CD14-positive monocyte (primary cell): ENCODE data around the gene RPS6KA2. TPM values are rescaled to one million over a fixed set of nuclear protein-coding genes. Genes with fewer than 3 reads are reported as not detected.

ENCODE experiments used
- DNase-seq, 3 donors: peaks; one replicate each; pipeline ENCODE4 v3.0.0-alpha.2; 2011 to 2022
- H2AFZ ChIP-seq: 2 replicates; pipeline ENCODE4 v1.6.0; 2012; ENCODE audit warnings: mild to moderate bottlenecking, low read depth, low read length, inconsistent platforms; ENCODE audit not compliant: insufficient read depth, poor library complexity, severe bottlenecking
- H3K27ac ChIP-seq, 2 donors: 1 replicate in 1 of 2; 2 replicates in 1 of 2; pipeline ENCODE4 v1.5.1; 2012 to 2013; ENCODE audit warnings: low read length in 2 of 2, control low read depth in 1 of 2, inconsistent platforms in 1 of 2, low read depth in 1 of 2, mild to moderate bottlenecking in 1 of 2
- H3K27me3 ChIP-seq, 2 donors: one replicate each; pipeline versions ENCODE4 v1.6.0 to v1.6.1; 2011 to 2013; ENCODE audit warnings: low read length in 2 of 2; ENCODE audit not compliant: control insufficient read depth in 2 of 2, insufficient read depth in 2 of 2
- H3K36me3 ChIP-seq, 2 donors: replicated peaks in 1 of 2; 1 replicate in 1 of 2; 2 replicates in 1 of 2; pipeline versions ENCODE4 v1.5.1 to v1.6.1; 2012 to 2013; ENCODE audit warnings: low read length in 2 of 2, control low read depth in 1 of 2, inconsistent platforms in 1 of 2, mild to moderate bottlenecking in 1 of 2; ENCODE audit not compliant: insufficient read depth in 2 of 2, control insufficient read depth in 1 of 2
- H3K4me1 ChIP-seq, 2 donors: 1 replicate in 1 of 2; 2 replicates in 1 of 2; pipeline versions ENCODE4 v1.5.1 to v1.6.1; 2012 to 2013; ENCODE audit warnings: low read length in 2 of 2, control low read depth in 1 of 2, inconsistent platforms in 1 of 2, mild to moderate bottlenecking in 1 of 2, moderate library complexity in 1 of 2; ENCODE audit not compliant: insufficient read depth in 2 of 2, control insufficient read depth in 1 of 2
- H3K4me2 ChIP-seq: replicated peaks from 2 replicates; pipeline ENCODE3; 2012; ENCODE audit warnings: low read length, moderate library complexity, mild to moderate bottlenecking; ENCODE audit not compliant: poor library complexity, severe bottlenecking; ENCODE audit errors: extremely low read depth
- H3K4me3 ChIP-seq, 3 experiments: fragments of 200-600 bp in 1 of 3; sonication (generic) in 1 of 3; replicated peaks in 1 of 3; 1 replicate in 2 of 3; 2 replicates in 1 of 3; pipeline ENCODE4 v1.5.1; 2011 to 2013; ENCODE audit warnings: low read length in 3 of 3, mild to moderate bottlenecking in 3 of 3, control low read depth in 2 of 3, low read depth in 2 of 3, inconsistent platforms in 1 of 3, moderate library complexity in 1 of 3
- H3K79me2 ChIP-seq: 2 replicates; pipeline ENCODE4 v1.6.0; 2012; ENCODE audit warnings: mild to moderate bottlenecking, control low read depth, inconsistent platforms, low read length, moderate library complexity; ENCODE audit not compliant: insufficient read depth
- H3K9ac ChIP-seq: 2 replicates; pipeline ENCODE4 v1.6.0; 2017; ENCODE audit warnings: low read length, mild to moderate bottlenecking; ENCODE audit not compliant: insufficient read depth, poor library complexity, severe bottlenecking
- H3K9me3 ChIP-seq, 2 donors: replicated peaks in 1 of 2; 1 replicate in 1 of 2; 2 replicates in 1 of 2; pipeline versions ENCODE4 v1.5.1 to v1.6.1; 2012 to 2013; ENCODE audit warnings: low read length in 2 of 2, control low read depth in 1 of 2; ENCODE audit not compliant: control insufficient read depth in 1 of 2, insufficient read depth in 1 of 2
- H4K20me1 ChIP-seq: 2 replicates; pipeline ENCODE4 v1.6.0; 2012; ENCODE audit warnings: mild to moderate bottlenecking, low read length, control low read depth, moderate library complexity; ENCODE audit not compliant: insufficient read depth
- H3K27ac Mint-ChIP-seq, 7 donors: one replicate each; pipeline ENCODE4 v1.8.0; 2020; ENCODE audit warnings: mild to moderate bottlenecking in 7 of 7, mixed read lengths in 7 of 7, moderate library complexity in 6 of 7, inconsistent platforms in 2 of 7
- H3K27me3 Mint-ChIP-seq, 3 donors: one replicate each; pipeline ENCODE4 v1.8.0; 2021 to 2022; ENCODE audit warnings: low read depth in 3 of 3, mild to moderate bottlenecking in 3 of 3, mixed read lengths in 3 of 3, moderate library complexity in 3 of 3, inconsistent platforms in 1 of 3
- H3K36me3 Mint-ChIP-seq, 2 donors: one replicate each; pipeline ENCODE4 v1.8.0; 2020; ENCODE audit warnings: mixed read lengths in 2 of 2, inconsistent platforms in 1 of 2, mild to moderate bottlenecking in 1 of 2
- H3K4me1 Mint-ChIP-seq: one replicate; pipeline ENCODE4 v1.8.0; 2020; ENCODE audit warnings: mild to moderate bottlenecking, mixed read lengths
- H3K4me3 Mint-ChIP-seq, 2 donors: one replicate each; pipeline ENCODE4 v1.8.0; 2020; ENCODE audit warnings: mild to moderate bottlenecking in 2 of 2, mixed read lengths in 2 of 2, moderate library complexity in 1 of 2
- H3K9me3 Mint-ChIP-seq, 7 donors: one replicate each; pipeline ENCODE4 v1.8.0; 2020 to 2022; ENCODE audit warnings: mixed read lengths in 7 of 7, mild to moderate bottlenecking in 6 of 7, moderate library complexity in 6 of 7, inconsistent platforms in 2 of 7
- WGBS: methylation state at CpG from one replicate; pipeline ENCODE4 v1.1.5; 2013; ENCODE audit warnings: missing lambda C conversion rate; ENCODE audit not compliant: insufficient coverage; 5-methylcytosine and 5-hydroxymethylcytosine counted together
- intact Hi-C, 2 donors: fragments of 100-400 bp; cut with micrococcal nuclease; formaldehyde crosslinking; loops; one replicate each; pipeline versions ENCODE4 v1.15.0 to v1.15.1; 2023
- polyA plus RNA-seq, 3 donors: library from polyadenylated mRNA; depleted of rRNA in 1 of 3; unstranded in 2 of 3; stranded (reverse) in 1 of 3; fragments of 300-500 nt in 2 of 3; fragments of >200 nt in 1 of 3; fragmentation: Illumina TruSeq in 2 of 3; gene quantifications; 1 replicate in 2 of 3; 2 replicates in 1 of 3; pipeline ENCODE4 v1.2.3, GENCODE V29; 2012 to 2021
- TF ChIP-seq, protein P1 (sequence below): fragments of 200-600 bp; IDR thresholded peaks from one replicate; pipeline ENCODE4 v1.8.0; 2022; ENCODE audit warnings: antibody characterized with exemption, mild to moderate bottlenecking

Gene RPS6KA2
- polyA plus RNA-seq, 3 donors = 1.4 to 3.1 (median 1.9) TPM

- 13% methylated on average over 2 of the region's 5 CpGs for WGBS
- H3K36me3 ChIP-seq = no peaks in the 10 kb centered on the region
- peaks cover 28% of the 10 kb centered on the region for H3K4me1 Mint-ChIP-seq
Measured at GRCh38 chr6:166465003-166465399, 162.1 kb downstream of the RPS6KA2 start.

DNA sequence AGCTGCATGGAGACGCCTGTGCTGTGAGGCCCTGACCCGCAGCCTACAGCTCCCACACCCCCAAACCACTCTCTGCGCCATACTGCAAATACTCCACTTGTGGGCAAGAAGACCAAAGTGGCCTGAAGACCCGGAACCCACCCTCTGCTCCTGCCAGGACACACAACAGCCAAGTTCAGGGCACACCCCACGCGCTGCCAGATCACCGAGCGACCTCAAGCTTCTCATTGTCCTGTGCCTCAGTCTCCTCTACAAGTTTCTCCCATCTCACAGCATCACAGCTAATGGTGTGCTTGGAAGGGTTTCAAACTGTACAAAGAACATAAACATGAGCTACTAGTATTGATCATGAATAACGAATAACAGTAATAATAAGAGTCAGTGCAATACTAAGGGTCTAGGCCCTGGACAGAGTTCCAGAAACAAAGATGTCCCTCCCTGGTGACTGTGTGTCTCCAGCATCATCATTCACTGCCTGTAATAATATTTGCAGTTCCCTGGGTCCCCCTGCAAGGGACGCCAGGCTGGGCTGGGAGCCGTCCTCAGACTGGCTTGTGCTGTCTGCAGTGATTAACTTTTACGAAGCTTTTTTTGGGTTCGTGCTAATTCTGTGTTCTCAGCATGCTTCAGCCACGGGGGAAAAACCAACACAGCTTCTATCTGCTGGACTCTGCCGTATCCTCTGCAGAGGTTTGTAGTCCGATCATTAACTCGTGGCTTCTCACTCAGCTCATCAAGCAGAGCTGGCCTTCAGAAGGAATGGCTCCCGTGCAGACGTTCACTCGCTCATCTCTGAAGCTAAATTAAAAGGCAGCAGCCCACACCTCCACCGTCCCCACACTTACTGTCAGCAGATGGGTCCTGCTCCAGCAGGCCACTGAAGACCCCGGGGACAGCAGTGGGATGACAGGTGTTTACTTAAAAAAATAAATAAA, 162.7 kb downstream of the RPS6KA2 start:
- H3K9ac ChIP-seq = no peak overlapping the region
- H3K27ac ChIP-seq = no peak overlapping the region
- no peaks in the 10 kb centered on the region for H3K27me3 ChIP-seq
- intact Hi-C loops = no loop called here
- Mint-ChIP-seq H3K9me3 (peaks cover 0 to under 1% (median 0%) of the 10 kb centered on the region in 7 donors), H3K27ac (no peak overlapping the region), H3K4me1 (peaks cover 28% of the 10 kb centered on the region), H3K4me3 (no peak overlapping the region), H3K27me3 (peaks cover 3 to 5% (median 5%) of the 10 kb centered on the region in 3 donors), H3K36me3 (peaks cover 0 to under 1% of the 10 kb centered on the region in 2 donors)
- no peak for DNase-seq
- TF ChIP-seq, protein P1, sequence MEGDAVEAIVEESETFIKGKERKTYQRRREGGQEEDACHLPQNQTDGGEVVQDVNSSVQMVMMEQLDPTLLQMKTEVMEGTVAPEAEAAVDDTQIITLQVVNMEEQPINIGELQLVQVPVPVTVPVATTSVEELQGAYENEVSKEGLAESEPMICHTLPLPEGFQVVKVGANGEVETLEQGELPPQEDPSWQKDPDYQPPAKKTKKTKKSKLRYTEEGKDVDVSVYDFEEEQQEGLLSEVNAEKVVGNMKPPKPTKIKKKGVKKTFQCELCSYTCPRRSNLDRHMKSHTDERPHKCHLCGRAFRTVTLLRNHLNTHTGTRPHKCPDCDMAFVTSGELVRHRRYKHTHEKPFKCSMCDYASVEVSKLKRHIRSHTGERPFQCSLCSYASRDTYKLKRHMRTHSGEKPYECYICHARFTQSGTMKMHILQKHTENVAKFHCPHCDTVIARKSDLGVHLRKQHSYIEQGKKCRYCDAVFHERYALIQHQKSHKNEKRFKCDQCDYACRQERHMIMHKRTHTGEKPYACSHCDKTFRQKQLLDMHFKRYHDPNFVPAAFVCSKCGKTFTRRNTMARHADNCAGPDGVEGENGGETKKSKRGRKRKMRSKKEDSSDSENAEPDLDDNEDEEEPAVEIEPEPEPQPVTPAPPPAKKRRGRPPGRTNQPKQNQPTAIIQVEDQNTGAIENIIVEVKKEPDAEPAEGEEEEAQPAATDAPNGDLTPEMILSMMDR = no peak
- H3K36me3 ChIP-seq = no peaks in the 10 kb centered on the region
- no peak overlapping the region for H3K4me2 ChIP-seq
- 85% methylated on average over 16 of the region's 22 CpGs for WGBS
- no peak overlapping the region for H3K4me3 ChIP-seq
- peaks cover 12 to 23% of the 10 kb centered on the region in 2 donors for H3K4me1 ChIP-seq
- no peak overlapping the region for H2AFZ ChIP-seq
- no peaks in the 10 kb centered on the region for H3K9me3 ChIP-seq
- H4K20me1 ChIP-seq = no peaks in the 10 kb centered on the region
- H3K79me2 ChIP-seq = no peaks in the 10 kb centered on the region

More at GRCh38 chr6:166465003-166465399, 162.1 kb downstream of the RPS6KA2 start:
- Histone ChIP-seq H3K4me3 (no peak overlapping the region), H4K20me1 (no peaks in the 10 kb centered on the region), H3K9me3 (no peaks in the 10 kb centered on the region), H3K4me2 (no peak overlapping the region), H3K27ac (no peak overlapping the region), H3K79me2 (no peaks in the 10 kb centered on the region), H2AFZ (no peak overlapping the region), H3K9ac (no peak overlapping the region), H3K27me3 (no peaks in the 10 kb centered on the region), H3K4me1 (peaks cover 12 to 23% of the 10 kb centered on the region in 2 donors)
- DNase-seq = no peak
- Mint-ChIP-seq H3K4me3 (no peak overlapping the region), H3K36me3 (no peaks in the 10 kb centered on the region), H3K9me3 (no peaks in the 10 kb centered on the region), H3K27ac (no peak overlapping the region), H3K27me3 (peaks cover 3 to 5% (median 4%) of the 10 kb centered on the region in 3 donors)
- TF ChIP-seq, protein P1 = no peak
- intact Hi-C loops = no loop called here
